Measurements from ENCODE around the gene KANSL1L. TPM values are rescaled to one million over a fixed set of nuclear protein-coding genes. Genes with fewer than 3 reads are reported as not detected.

The KANSL1L gene
- total and polyA plus RNA-seq, 9 of the 15 experiments (the other 6 are each of a cell fraction or from before 2014, with no cell fraction given): 1.3 to 6.7 (median 2.4) TPM

DNA sequence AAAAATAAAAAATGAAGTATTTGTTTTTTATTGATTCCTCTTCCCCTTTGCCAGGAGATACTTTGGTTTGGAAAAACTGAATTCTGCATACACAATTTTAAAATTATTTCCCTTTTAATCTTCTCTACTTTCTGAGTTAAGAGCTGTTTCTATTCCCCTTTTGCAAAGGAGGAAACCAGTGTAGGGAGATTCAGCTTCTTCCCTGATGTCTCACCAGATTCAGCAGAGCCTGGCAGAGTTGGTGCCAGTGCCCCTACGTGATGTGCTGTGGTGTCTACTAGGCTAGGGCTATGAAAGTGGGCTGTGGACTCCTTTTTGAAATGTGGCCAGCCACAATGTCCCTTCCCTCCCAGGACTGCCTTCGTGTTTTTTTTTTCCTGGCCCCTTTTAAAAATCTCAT, 166.3 kb downstream of the KANSL1L start:
- Histone ChIP-seq H4K20me1 (replicated peaks; ENCODE audit: control insufficient read depth, insufficient read depth, low read length) (no peaks in the 10 kb centered on the region), H3K4me2 (ENCODE audit: insufficient read depth, low read length) (no peak overlapping the region), H3K27me3 (ENCODE audit: control insufficient read depth in 2 of 2, insufficient read depth in 2 of 2, low read length in 2 of 2) (no peaks in the 10 kb centered on the region), H3K9me1 (ENCODE audit: control insufficient read depth, insufficient read depth, low read length) (no peaks in the 10 kb centered on the region), H2AFZ (ENCODE audit: low read depth, low read length) (no peak overlapping the region), H3K79me2 (ENCODE audit: control insufficient read depth, insufficient read depth, low read length) (peaks cover 73% of the 10 kb centered on the region), H3K4me3 (no peak overlapping the region), H3K9ac (ENCODE audit: insufficient read depth in 1 of 2, low read depth in 2 of 2, low read length in 2 of 2) (no peak overlapping the region; a peak in 1 of 4 replicates), H3K9me3 (replicated peaks; ENCODE audit: control insufficient read depth, insufficient read depth, low read depth, low read length) (no peaks in the 10 kb centered on the region), H3K4me1 (replicated peaks in 1 of 2; ENCODE audit: control insufficient read depth in 2 of 2, insufficient read depth in 2 of 2, low read length in 2 of 2) (peaks cover 6 to 18% of the 10 kb centered on the region in 2 experiments; a peak in 4 of 5 replicates), H3K36me3 (ENCODE audit: control insufficient read depth, insufficient read depth, low read length) (peaks cover 57% of the 10 kb centered on the region), H3K27ac (ENCODE audit: extremely low read depth, low read depth, low read length) (no peak overlapping the region)
- WGBS (ENCODE audit: insufficient coverage, low coverage, missing lambda C conversion rate): 14% methylated on average over 1 of the region's 2 CpGs
- FAIRE-seq (no peak), ATAC-seq (no peak), DNase-seq (ENCODE audit: extremely low read depth in 1 of 4, low spot score in 3 of 4) (no peak)
- intact Hi-C loops (cut with micrococcal nuclease): no loop called here
- in situ Hi-C loops (cut with MboI): loop anchor here (25.0 kb wide), 1 partner anchor 457 kb away; no protein-coding TSS in a partner anchor
- no peak for TF ChIP-seq KLF6 (CRISPR knock-in tag; IDR thresholded peaks at IDR 0.05; ENCODE audit: borderline replicate concordance)
- no peak for TF ChIP-seq EWSR1 (IDR thresholded peaks at IDR 0.05; ENCODE audit: borderline replicate concordance, low read depth, partially characterized antibody)
- no peak for TF ChIP-seq ZNF668 (CRISPR knock-in tag; IDR thresholded peaks at IDR 0.05)
- TF ChIP-seq SREBF2 (CRISPR knock-in tag; IDR thresholded peaks at IDR 0.05): no peak
- TF ChIP-seq SIN3B (IDR thresholded peaks at IDR 0.05; ENCODE audit: low read depth): no peak
- TF ChIP-seq MCM3 (IDR thresholded peaks at IDR 0.05): no peak
- no peak for TF ChIP-seq HLTF (IDR thresholded peaks at IDR 0.05)
- no peak for TF ChIP-seq SMAD1 (IDR thresholded peaks at IDR 0.05; ENCODE audit: low read depth, low read length, partially characterized antibody)
- TF ChIP-seq ZNF124 (CRISPR knock-in tag; IDR thresholded peaks at IDR 0.05): no peak
- TF ChIP-seq FIP1L1 (IDR thresholded peaks at IDR 0.05; ENCODE audit: low read depth, low read length, poor library complexity, severe bottlenecking): no peak
- no peak for TF ChIP-seq ZNF263 (CRISPR knock-in tag; IDR thresholded peaks at IDR 0.05; ENCODE audit: borderline replicate concordance)
- no peak for TF ChIP-seq RUNX1 (IDR thresholded peaks at IDR 0.05; ENCODE audit: low read depth)
- no peak for TF ChIP-seq WHSC1 (IDR thresholded peaks at IDR 0.05; ENCODE audit: low read length)
- no peak for TF ChIP-seq ZNF316 (IDR thresholded peaks at IDR 0.05)
- no peak for TF ChIP-seq CXXC5 (CRISPR knock-in tag; IDR thresholded peaks at IDR 0.05)
- no peak for TF ChIP-seq ZNF134 (CRISPR knock-in tag; conservative IDR thresholded peaks at IDR 0.05)
- CTCF ChIA-PET (ENCODE audit: low intra/inter-chr PET ratio): no interaction called here
- POLR2A ChIA-PET: no interaction called here
- BruUV-seq (replicated peaks): no TSS peak

Measured in K562 (cell line).